Kidney epithelial cell (primary cell): ENCODE data around the gene HLCS. TPM values are rescaled to one million over a fixed set of nuclear protein-coding genes. Genes with fewer than 3 reads are reported as not detected.

ENCODE experiments used
- DNase-seq: peaks from one replicate; pipeline ENCODE4 v3.0.0-alpha.2; 2010; ENCODE audit warnings: low read depth
- H3K27me3 ChIP-seq: 2 replicates; pipeline ENCODE4 v1.6.0; 2011; ENCODE audit warnings: low read length; ENCODE audit not compliant: control insufficient read depth, insufficient read depth
- H3K36me3 ChIP-seq: 2 replicates; pipeline ENCODE4 v1.5.1; 2011; ENCODE audit warnings: low read length; ENCODE audit not compliant: control insufficient read depth, insufficient read depth
- H3K4me3 ChIP-seq: 2 replicates; pipeline ENCODE4 v1.5.1; 2011; ENCODE audit warnings: low read depth, mild to moderate bottlenecking, control low read depth, low read length
- total RNA-seq: library from RNA; depleted of rRNA; stranded (reverse); fragments of >200 nt; gene quantifications from 2 replicates; pipeline ENCODE4 v1.2.3, GENCODE V29; 2015
- TF ChIP-seq, protein P1 (sequence below): IDR thresholded peaks from 2 replicates; pipeline ENCODE4 v1.5.1; 2011; ENCODE audit warnings: mild to moderate bottlenecking, moderate library complexity, low read length, control low read depth, inconsistent platforms; ENCODE audit not compliant: insufficient read depth, poor library complexity, severe bottlenecking

Gene HLCS
- total RNA-seq, 1 donor from 2014 or later, result 26.7 TPM

DNA sequence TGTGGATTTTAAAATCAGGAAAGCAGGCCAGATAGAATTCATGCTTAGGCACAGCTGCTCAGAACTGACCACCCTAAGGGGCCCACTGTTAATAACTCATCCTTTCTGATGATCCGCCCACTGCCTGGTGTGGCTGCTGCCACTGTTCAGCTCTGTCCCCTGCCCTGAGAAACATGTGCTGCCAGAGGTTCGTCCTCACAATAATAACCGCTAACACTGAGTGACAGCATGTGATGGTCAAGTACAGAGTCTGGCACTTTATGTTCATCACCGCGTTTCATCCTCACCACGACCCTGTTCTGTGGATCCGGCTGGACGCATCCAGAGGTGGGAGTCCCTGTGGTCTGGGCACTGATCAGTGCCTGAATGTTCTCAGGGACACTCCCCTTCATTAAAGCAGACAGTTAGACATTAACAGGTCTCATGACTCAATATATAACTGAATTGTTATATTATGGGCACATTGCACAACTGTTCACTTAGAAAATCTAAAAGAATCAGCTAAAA is 159.0 kb downstream of the HLCS start:
- no peak overlapping the region for H3K4me3 ChIP-seq
- DNase-seq, result peak; percentile 56
- TF ChIP-seq, protein P1, sequence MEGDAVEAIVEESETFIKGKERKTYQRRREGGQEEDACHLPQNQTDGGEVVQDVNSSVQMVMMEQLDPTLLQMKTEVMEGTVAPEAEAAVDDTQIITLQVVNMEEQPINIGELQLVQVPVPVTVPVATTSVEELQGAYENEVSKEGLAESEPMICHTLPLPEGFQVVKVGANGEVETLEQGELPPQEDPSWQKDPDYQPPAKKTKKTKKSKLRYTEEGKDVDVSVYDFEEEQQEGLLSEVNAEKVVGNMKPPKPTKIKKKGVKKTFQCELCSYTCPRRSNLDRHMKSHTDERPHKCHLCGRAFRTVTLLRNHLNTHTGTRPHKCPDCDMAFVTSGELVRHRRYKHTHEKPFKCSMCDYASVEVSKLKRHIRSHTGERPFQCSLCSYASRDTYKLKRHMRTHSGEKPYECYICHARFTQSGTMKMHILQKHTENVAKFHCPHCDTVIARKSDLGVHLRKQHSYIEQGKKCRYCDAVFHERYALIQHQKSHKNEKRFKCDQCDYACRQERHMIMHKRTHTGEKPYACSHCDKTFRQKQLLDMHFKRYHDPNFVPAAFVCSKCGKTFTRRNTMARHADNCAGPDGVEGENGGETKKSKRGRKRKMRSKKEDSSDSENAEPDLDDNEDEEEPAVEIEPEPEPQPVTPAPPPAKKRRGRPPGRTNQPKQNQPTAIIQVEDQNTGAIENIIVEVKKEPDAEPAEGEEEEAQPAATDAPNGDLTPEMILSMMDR, result no peak
- H3K27me3 ChIP-seq, result no peaks in the 10 kb centered on the region
- H3K36me3 ChIP-seq, result no peaks in the 10 kb centered on the region

DNA sequence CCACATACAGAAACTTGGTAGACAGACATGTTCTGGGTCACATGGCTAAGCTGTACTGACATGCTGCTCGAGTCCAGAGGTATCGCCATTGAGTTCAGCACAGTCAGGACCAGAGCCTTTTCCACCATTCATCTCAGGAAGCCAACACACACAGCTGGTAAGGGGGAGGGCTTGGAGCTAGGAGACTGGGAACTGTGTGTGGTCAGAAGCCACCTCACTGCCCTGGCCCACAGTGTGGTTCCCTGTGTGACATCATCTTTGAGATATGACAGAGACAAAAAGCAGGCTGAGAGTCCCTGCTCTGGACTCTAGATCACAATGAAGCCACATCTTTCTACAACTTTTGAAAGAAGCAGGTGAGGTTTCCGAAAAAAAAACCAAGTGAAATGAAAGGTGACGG is 160.4 kb downstream of the HLCS start:
- no peak overlapping the region for H3K4me3 ChIP-seq
- no peak for DNase-seq
- no peaks in the 10 kb centered on the region for H3K27me3 ChIP-seq
- H3K36me3 ChIP-seq, result no peaks in the 10 kb centered on the region
- TF ChIP-seq, protein P1, result no peak

DNA sequence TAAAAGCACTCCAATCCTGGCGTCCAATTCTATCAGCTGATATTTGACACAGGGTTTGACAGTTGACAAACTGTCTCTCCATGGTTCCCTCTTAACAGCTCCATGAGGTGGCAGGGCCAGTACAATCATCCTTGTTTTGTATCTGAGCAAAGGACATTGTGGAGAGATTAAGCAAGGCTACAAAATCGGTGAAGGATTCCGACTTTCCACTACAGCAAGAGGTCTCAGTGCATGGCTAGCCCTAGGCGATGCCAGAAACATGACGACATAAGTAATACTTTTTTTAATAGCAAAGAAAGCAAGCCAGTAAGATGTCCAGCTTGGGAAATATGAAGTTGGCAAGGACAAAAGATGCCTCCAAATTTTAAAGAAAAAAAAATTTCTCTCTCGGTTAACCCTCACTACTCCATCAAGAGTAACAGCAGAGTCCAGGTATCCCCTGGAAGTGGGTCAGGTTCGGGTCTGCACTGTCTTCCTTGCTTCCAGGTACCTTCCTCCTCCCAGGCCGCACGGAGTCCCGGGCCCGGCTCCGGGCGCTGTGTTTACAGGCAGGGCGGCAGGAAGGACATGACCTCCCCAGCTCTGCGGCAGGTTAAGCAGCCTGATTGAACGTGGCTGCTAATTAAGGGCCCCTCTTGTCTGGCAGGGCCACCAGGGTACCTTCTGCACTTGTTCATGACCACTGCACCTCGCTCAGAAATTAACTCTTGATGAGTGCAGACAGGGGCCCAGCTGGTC is 161.4 kb downstream of the HLCS start:
- no peak for DNase-seq
- TF ChIP-seq, protein P1, result no peak
- H3K27me3 ChIP-seq, result no peaks in the 10 kb centered on the region
- no peaks in the 10 kb centered on the region for H3K36me3 ChIP-seq
- H3K4me3 ChIP-seq, result no peak overlapping the region

DNA sequence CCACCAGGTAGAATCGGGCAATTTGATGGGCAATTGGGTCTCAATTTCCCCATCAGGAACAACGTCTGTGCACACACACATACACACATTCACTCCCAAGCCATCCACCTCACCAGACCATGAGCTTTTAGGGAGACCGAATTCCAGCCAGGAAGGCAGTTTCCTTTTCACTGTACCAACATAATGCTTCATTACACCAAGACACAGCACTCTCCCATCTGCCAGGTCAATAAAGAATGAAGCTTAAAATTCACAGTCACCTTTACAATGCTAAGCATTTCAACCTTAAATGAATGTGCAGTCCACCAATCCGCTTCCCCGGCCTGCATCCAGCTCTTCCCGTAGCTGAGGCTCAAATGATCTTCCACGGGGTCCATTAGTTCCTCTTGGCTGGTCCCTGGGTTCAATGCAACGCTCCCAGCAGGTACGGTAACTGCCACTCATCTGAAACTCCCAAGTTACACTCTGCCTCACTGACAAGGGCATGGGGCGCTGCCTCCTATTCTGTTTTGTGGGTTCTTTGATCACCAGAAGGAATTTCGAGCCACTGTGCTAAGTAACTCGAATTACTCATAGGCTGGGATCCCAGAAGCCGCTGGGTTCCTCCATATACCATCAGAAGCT is 162.5 kb downstream of the HLCS start:
- DNase-seq, result peak; percentile 65
- TF ChIP-seq, protein P1, result no peak
- Histone ChIP-seq H3K27me3 (no peaks in the 10 kb centered on the region), H3K4me3 (no peak overlapping the region), H3K36me3 (no peaks in the 10 kb centered on the region)

DNA sequence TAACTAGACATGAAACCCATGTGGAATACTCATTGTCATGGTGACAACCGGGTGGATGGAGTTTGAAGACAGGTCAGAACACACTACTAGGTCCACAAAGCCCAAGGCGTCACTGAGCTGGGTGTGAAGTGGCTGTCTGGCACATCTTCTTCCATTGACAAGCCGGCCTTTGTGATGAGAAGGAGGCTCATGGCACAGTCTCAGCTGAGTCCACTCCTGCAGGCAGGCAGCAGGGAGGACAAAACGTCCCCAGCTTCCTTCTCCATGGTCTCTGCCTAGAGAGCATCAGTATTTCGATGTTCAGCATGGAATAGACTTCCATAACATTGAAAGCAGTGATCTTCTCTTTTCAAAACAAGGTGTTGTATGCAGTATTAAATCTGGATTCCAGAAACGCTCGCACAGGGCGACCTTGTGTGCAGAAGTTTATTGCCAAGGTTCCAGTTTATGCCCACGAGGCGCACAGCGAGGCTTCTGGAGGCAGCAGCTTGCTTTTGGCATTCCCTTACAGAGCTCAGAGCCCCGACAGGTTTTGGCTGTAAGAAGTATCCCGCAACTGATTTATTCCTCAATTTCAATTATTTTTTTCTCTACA is 163.3 kb downstream of the HLCS start:
- TF ChIP-seq, protein P1, result no peak
- H3K36me3 ChIP-seq, result no peaks in the 10 kb centered on the region
- H3K27me3 ChIP-seq, result no peaks in the 10 kb centered on the region
- no peak for DNase-seq
- H3K4me3 ChIP-seq, result no peak overlapping the region
